Lower leg skin (tissue), 4 donors: Measurements from ENCODE around the gene NGEF. TPM values are rescaled to one million over a fixed set of nuclear protein-coding genes. Genes with fewer than 3 reads are reported as not detected.

Experiments
- DNase-seq, 2 donors: peaks; one replicate each; pipeline ENCODE4 v3.0.0-alpha.2; 2019; ENCODE audit warnings: low spot score in 2 of 2
- H3K4me3 ChIP-seq: fragments of 200-600 bp; sonication (generic); 2 replicates; pipeline ENCODE4 v1.5.1; 2017; ENCODE audit warnings: mild to moderate bottlenecking, low read depth; ENCODE audit not compliant: poor library complexity, severe bottlenecking
- POLR2A ChIP-seq, 2 donors: fragments of 450-650 bp; IDR thresholded peaks; one replicate each; pipeline ENCODE4 v1.6.1; 2016 to 2017; ENCODE audit warnings: antibody characterized with exemption in 2 of 2, mild to moderate bottlenecking in 1 of 2, moderate library complexity in 1 of 2
- WGBS, 2 donors: methylation state at CpG; one replicate each; pipeline ENCODE4 v1.1.5; 2018; 5-methylcytosine and 5-hydroxymethylcytosine counted together
- intact Hi-C: fragments of 100-400 bp; cut with DNase I; formaldehyde crosslinking; loops from one replicate; pipeline ENCODE4 v1.15.0; 2023; ENCODE audit warnings: low total_unique reads
- total RNA-seq, 4 donors: library from RNA; depleted of rRNA; stranded (reverse); fragments of >200 nt; gene quantifications; one replicate each; pipeline ENCODE4 v1.1.0, GENCODE V29; 2016
- TF ChIP-seq, protein P1 (sequence below), 3 donors: fragments of 450-650 bp; IDR thresholded peaks; one replicate each; pipeline ENCODE4 v1.5.1; 2016; ENCODE audit warnings: antibody characterized with exemption in 3 of 3, mild to moderate bottlenecking in 3 of 3, moderate library complexity in 2 of 3

NGEF gene
- total RNA-seq, 4 donors from 2014 or later = 15.7 to 30.3 (median 17.9) TPM

GRCh38 chr2:232836934-232837333 is 176.1 kb downstream of the NGEF start:
- no peak for TF ChIP-seq POLR2A (IDR thresholded peaks at IDR 0.05)
- TF ChIP-seq, protein P1, sequence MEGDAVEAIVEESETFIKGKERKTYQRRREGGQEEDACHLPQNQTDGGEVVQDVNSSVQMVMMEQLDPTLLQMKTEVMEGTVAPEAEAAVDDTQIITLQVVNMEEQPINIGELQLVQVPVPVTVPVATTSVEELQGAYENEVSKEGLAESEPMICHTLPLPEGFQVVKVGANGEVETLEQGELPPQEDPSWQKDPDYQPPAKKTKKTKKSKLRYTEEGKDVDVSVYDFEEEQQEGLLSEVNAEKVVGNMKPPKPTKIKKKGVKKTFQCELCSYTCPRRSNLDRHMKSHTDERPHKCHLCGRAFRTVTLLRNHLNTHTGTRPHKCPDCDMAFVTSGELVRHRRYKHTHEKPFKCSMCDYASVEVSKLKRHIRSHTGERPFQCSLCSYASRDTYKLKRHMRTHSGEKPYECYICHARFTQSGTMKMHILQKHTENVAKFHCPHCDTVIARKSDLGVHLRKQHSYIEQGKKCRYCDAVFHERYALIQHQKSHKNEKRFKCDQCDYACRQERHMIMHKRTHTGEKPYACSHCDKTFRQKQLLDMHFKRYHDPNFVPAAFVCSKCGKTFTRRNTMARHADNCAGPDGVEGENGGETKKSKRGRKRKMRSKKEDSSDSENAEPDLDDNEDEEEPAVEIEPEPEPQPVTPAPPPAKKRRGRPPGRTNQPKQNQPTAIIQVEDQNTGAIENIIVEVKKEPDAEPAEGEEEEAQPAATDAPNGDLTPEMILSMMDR (IDR thresholded peaks at IDR 0.05) = no peak
- no peak overlapping the region for H3K4me3 ChIP-seq
- no peak for DNase-seq
- intact Hi-C loops = no loop called here
- 86 to 94% methylated on average over 4 of the region's 4 CpGs for WGBS, 2 donors

GRCh38 chr2:232835687-232836208 is 177.3 kb downstream of the NGEF start:
- no peak for TF ChIP-seq POLR2A (IDR thresholded peaks at IDR 0.05)
- TF ChIP-seq, protein P1 (IDR thresholded peaks at IDR 0.05) = no peak
- WGBS, 2 donors = 77% methylated on average over 14 of the region's 14 CpGs
- DNase-seq = no peak
- intact Hi-C loops = no loop called here
- no peak overlapping the region for H3K4me3 ChIP-seq

DNA sequence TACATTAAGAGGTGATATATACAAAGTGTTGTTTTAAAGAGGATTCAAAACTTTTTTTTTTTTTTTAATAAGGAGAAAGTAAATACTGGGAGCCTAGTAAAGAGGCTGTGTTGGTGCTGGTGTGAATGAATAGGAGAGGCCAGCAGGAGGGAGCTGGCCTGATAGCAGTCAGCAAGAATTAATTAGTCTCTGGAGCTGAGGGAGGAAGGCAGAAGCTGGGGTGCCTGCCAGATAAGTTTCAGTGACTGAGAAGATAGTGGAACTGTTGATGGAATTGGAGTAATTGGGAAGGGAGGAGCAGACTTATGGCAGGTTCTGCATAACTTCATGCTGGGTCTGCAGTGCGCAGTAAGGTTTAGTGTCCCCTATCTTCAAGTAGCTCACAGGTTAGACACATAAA is 179.2 kb downstream of the NGEF start:
- H3K4me3 ChIP-seq = no peak overlapping the region
- TF ChIP-seq, protein P1 (IDR thresholded peaks at IDR 0.05) = no peak
- no peak for TF ChIP-seq POLR2A (IDR thresholded peaks at IDR 0.05)
- whole genome bisulfite sequencing, 2 donors = 94 to 100% methylated on average over 1 of the region's 1 CpG
- DNase-seq = no peak
- intact Hi-C loops = no loop called here

GRCh38 chr2:232831496-232831895 is 181.6 kb downstream of the NGEF start:
- WGBS, 2 donors = 92 to 95% methylated on average over 3 of the region's 3 CpGs
- intact Hi-C loops = no loop called here
- TF ChIP-seq POLR2A (IDR thresholded peaks at IDR 0.05) = no peak
- TF ChIP-seq, protein P1 (IDR thresholded peaks at IDR 0.05) = no peak
- H3K4me3 ChIP-seq = no peak overlapping the region
- DNase-seq = no peak

GRCh38 chr2:232829988-232830387 is 183.1 kb downstream of the NGEF start:
- 74 to 96% methylated on average over 3 of the region's 3 CpGs for WGBS, 2 donors
- DNase-seq = no peak
- intact Hi-C loops = no loop called here
- H3K4me3 ChIP-seq = no peak overlapping the region
- TF ChIP-seq POLR2A (IDR thresholded peaks at IDR 0.05) = no peak
- TF ChIP-seq, protein P1 (IDR thresholded peaks at IDR 0.05) = no peak

Other genes with a start within 250 kb of the NGEF start
- gene KCNJ13, start 236.7 kb downstream of the NGEF start, total RNA-seq = 1 to 10 TPM in 3 of 4 donors, under 1 TPM in 1; 0.84 to 5.2 (median 3.2) TPM
- 10 to 100 TPM in 3 of 4 donors, 1 to 10 TPM in 1; 2.5 to 27.2 (median 14.1) TPM for gene SNORC, start 143.0 kb downstream of the NGEF start, total RNA-seq
- 10 to 100 TPM in 2 of 4 donors, 1 to 10 TPM in 2; 1.3 to 29.9 (median 14.2) TPM for gene NEU2, start 19.4 kb upstream of the NGEF start, total RNA-seq
- gene INPP5D, start 47.1 kb upstream of the NGEF start, total RNA-seq = 10 to 100 TPM in 3 of 4 donors, 1 to 10 TPM in 1; 8.6 to 15.0 (median 13.0) TPM
- gene ATG16L1, start 238.4 kb upstream of the NGEF start, total RNA-seq = 10 to 100 TPM; 38.9 to 56.9 (median 40.4) TPM